Right ventricle myocardium superior (tissue), 1 donor: Measurements from ENCODE around the gene RESF1. TPM values are rescaled to one million over a fixed set of nuclear protein-coding genes. Genes with fewer than 3 reads are reported as not detected.

Experiments
- ATAC-seq: fragments of 200-7000 bp; cut with Tn5 transposase; one replicate; pipeline ENCODE4 v1.9.1; 2020; ENCODE audit warnings: mild to moderate bottlenecking; ENCODE audit not compliant: poor library complexity
- DNase-seq: peaks from one replicate; pipeline ENCODE4 v3.0.0-alpha.2; 2020
- intact Hi-C: fragments of 100-400 bp; cut with DNase I; formaldehyde crosslinking; loops from one replicate; pipeline ENCODE4 v1.11.2; 2022
- total RNA-seq: library from RNA; stranded (reverse); fragmentation: NEBNext Ultra II Directional; extraction: Animal tissue kit (Norgen Biotek cat#: 25700); gene quantifications from one replicate; pipeline ENCODE4 v1.2.1, GENCODE V29; 2021
- donor health status: DM: no; HTN: yes; CAD: no; lungs with severe emphysema.

The RESF1 gene
- total RNA-seq, 1 donor from 2014 or later = 18.1 TPM

DNA sequence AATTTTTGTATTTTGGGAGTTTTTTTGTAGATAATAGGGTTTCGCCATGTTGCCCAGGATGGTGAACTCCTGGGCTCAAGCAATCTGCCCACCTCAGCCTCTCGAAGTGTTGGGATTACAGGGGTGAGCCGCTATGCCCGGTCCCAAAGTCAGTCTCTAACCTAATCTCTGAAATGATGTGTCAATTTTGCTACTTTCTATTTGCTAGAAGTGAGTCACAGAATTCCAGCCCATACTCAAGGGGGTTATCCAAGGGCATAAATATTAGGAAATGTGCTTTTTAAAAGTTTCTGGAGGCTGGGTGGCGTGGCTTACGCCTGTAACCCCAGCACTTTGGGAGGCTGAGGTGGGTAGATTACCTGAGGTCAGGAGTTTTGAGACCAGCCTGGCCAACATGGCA, 40.5 kb downstream of the RESF1 start:
- no peak for ATAC-seq
- intact Hi-C loops = no loop called here

DNA sequence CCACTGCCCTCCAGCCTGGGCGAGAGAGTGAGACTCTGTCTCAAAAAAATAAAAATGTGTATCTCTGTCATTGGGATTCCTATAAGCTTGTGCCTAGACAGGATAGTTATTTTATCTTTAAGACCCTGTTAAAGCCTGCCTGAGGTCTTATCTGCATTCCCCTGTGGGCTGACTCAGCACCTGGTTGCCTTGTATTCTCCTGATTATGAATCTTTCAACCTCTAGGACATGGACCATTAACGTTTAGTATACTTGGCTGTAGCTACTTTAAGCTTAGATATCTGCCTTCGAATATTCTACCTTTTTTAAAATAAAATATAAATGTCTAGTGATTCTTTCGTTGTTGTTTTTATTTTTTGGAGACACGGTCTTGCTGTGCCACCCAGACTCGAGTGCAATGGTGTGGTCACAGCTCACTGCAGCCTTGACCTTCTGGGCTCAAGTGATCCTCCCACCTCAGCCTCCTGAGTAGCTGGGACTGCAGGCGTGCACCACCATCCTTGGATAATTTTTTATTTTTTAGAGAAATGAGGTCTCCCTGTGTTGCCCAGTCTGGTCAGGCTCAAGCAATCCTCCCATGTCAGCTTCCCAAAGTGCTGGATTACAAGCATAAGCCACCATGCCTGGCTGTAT, 41.3 kb downstream of the RESF1 start:
- DNase-seq (no peak), ATAC-seq (no peak)
- intact Hi-C loops = no loop called here

More for the DNA sequence above, 40.5 kb downstream of the RESF1 start:
- DNase-seq = no peak

DNA sequence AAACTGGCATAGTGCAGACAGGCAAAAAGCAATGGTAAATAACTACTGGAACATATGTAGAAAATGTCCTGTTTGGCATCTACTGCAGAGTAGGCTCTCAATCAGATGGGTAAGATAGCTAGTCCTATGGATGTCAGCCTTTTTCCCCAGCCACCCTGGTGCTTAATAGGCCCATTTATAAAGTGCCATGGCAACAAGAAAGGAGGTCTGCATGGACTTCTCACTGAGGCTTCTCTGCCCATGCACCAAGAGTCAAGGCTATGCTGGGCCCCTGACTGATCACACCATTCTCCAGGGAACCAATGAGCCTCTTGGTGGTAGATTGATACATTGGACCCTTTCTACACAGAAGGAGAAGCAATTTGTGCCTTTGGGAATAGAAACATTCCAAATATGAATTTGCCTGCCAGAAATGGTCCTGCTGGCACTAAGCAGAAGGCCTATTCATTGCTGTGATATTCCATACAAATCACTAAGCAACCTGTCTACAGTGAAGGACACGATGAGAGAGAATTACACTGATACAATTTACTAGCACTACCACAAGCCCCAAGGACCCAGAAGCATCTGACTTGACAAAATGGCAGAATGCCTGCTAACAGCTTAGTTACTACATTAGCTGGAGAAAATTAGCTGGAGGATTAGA, 43.8 kb downstream of the RESF1 start:
- DNase-seq = no peak
- intact Hi-C loops = no loop called here
- ATAC-seq = peak; percentile 27

DNA sequence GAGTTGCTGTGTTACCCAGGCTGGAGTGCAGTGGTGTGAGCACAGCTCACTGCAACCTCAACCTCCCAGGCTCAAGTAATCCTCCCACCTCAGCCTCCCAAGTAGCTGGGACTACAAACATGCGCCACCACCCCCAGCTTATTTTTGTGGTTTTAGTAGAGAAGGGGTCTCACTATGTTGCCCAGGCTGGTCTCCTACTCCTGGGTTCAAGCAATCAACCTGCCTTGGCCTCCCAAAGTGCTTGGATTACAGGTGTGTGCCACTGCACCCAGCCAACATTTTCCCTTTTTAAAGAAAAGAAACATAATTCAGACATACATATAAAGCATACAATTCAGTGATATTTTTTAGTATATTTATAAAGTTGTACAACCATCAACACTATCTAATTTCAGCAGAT, 44.4 kb downstream of the RESF1 start:
- no peak for ATAC-seq
- intact Hi-C loops = no loop called here
- no peak for DNase-seq

DNA sequence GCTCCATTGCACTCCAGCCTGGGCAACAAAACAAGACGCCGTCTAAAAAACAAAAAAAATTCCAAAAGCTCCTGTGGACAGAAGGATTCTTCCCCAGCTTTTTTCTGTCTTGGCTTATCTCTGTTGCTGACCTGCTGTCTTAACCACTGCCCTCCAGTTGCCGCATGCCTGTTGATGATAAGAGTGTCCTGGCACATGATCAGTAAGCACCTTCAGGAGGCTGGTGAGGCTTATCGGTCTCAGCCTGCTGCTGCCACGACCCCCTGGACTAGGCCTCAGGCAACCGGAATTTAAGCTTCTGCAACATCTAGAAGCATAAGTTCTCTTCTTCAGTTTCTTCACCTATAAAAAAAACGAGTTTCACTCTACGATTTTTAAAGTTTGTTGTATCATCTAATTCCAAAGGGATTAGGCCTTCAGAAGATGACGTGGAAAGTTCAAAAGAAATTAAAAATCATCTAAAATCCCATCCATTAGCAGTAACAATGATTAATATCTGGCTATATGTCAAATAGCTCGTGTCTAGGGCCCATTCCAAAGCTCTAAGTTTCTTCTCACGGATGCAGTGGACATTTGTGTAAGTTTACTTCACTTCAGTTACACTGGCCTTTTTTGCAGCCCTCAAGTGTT, 46.4 kb downstream of the RESF1 start:
- no peak for ATAC-seq
- no peak for DNase-seq
- intact Hi-C loops = no loop called here

Other genes starting within 250 kb of the RESF1 start
- 9.7 TPM for gene AMN1, start 230.4 kb upstream of the RESF1 start, total RNA-seq
- gene BICD1, start 147.4 kb downstream of the RESF1 start, total RNA-seq = 3.5 TPM